ACC112 (cell line): ENCODE data around the gene SMAP1.

Source experiments
- H2AFZ ChIP-seq: fragments of 200-600 bp; sonication (generic); one replicate; pipeline ENCODE4 v1.6.0; 2017; ENCODE audit warnings: antibody characterized with exemption, low read length; ENCODE audit not compliant: unreplicated experiment
- H3K27ac ChIP-seq: fragments of 200-600 bp; sonication (generic); 2 replicates; pipeline ENCODE4 v1.5.1; 2014; ENCODE audit warnings: low read depth, mild to moderate bottlenecking, antibody characterized with exemption, low read length, moderate library complexity
- H3K27me3 ChIP-seq: fragments of 200-600 bp; sonication (generic); 2 replicates; pipeline ENCODE4 v1.6.1; 2014; ENCODE audit warnings: mild to moderate bottlenecking, antibody characterized with exemption, low read length, moderate library complexity, mixed read lengths; ENCODE audit not compliant: insufficient read depth
- H3K36me3 ChIP-seq: fragments of 200-600 bp; sonication (generic); 2 replicates; pipeline ENCODE4 v1.6.1; 2016; ENCODE audit warnings: mild to moderate bottlenecking, antibody characterized with exemption, low read length, moderate library complexity, mixed read lengths; ENCODE audit not compliant: insufficient read depth
- H3K4me1 ChIP-seq: fragments of 200-600 bp; sonication (generic); one replicate; pipeline ENCODE4 v1.6.1; 2016; ENCODE audit warnings: low read length, mixed read lengths; ENCODE audit not compliant: insufficient read depth, unreplicated experiment, control insufficient read depth
- H3K4me3 ChIP-seq: fragments of 200-600 bp; sonication (generic); 2 replicates; pipeline ENCODE4 v1.5.1; 2014; ENCODE audit warnings: mild to moderate bottlenecking, low read depth, low read length
- H3K79me2 ChIP-seq: fragments of 200-600 bp; sonication (generic); one replicate; pipeline ENCODE4 v1.6.0; 2016; ENCODE audit warnings: low read length; ENCODE audit not compliant: control insufficient read depth, unreplicated experiment, insufficient read depth

The SMAP1 gene

DNA sequence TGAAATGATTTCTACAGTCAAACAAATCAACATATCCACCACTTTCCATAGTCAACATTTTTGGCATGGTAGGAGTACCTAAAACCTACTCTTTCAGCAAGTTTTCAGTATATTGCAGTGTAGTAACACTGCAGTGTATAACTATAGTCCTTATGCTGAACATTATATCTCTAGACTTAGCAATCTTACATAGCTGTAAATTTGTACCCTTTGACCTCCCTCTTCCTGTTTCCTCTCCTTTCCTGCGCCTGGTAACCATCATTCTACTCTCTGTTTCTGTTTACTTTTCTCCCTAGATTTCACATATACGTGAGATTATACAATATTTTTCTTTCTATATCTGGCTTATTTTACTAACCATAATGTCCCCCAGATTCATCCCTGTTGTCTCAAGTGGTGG lies 40.2 kb downstream of the SMAP1 start:
- Histone ChIP-seq H3K4me3 (no peak overlapping the region), H3K4me1 (peaks cover 8% of the 10 kb centered on the region), H2AFZ (no peak overlapping the region), H3K36me3 (no peaks in the 10 kb centered on the region), H3K27ac (no peak overlapping the region), H3K27me3 (no peaks in the 10 kb centered on the region), H3K79me2 (peaks cover 3% of the 10 kb centered on the region)

GRCh38 chr6:70708448-70708847 lies 40.8 kb downstream of the SMAP1 start:
- Histone ChIP-seq H3K36me3 (no peaks in the 10 kb centered on the region), H3K27me3 (no peaks in the 10 kb centered on the region), H2AFZ (no peak overlapping the region), H3K79me2 (peaks cover 3% of the 10 kb centered on the region), H3K4me3 (no peak overlapping the region), H3K27ac (no peak overlapping the region), H3K4me1 (peaks cover 8% of the 10 kb centered on the region)

DNA sequence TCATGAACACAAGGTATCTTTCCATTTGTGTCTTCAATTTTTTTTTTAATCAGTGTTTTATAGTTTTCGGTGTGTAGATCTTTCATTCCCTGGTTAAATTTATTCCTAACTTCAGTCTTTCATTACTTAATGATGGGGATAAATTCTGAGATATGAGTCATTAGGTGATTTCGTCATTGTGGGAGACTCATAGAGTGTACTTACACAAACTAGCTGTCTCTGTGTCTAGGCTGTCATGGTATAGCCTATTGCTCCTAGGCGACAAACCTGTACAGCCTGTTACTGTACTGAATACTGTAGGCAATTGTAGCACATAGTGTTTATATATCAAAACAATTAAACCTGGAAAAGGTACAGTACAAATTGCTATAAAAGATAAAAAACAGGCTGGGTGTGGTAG lies 42.1 kb downstream of the SMAP1 start:
- H2AFZ ChIP-seq = no peak overlapping the region
- no peaks in the 10 kb centered on the region for H3K27me3 ChIP-seq
- H3K36me3 ChIP-seq = no peaks in the 10 kb centered on the region
- H3K4me1 ChIP-seq = peaks cover 8% of the 10 kb centered on the region
- peaks cover 3% of the 10 kb centered on the region for H3K79me2 ChIP-seq
- no peak overlapping the region for H3K27ac ChIP-seq
- H3K4me3 ChIP-seq = no peak overlapping the region

DNA sequence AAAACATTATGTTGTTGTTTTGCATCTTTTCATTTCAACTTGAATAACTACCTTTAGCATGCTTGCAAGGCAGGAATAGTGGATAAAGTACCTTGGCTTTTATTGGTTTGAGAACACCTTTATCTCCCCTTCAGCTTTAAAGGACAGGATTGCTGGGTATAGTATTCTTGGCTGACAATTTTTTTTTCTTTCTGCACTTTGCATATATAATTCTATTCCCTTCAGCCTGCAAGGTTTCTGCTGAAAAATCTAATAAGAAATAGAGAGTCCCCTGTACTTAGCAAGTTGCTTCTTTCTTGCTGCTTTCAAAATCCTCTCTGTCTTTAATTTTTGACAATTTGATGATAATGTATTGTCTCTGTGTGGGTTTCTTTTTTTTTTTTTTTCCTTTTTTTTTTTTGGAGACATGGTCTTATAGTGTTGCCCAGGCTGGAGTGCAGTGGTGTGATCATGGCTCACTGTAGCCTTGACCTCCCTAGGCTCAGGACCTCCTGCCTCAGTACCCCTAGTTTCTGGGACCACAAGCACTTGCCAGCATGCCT lies 47.1 kb downstream of the SMAP1 start:
- peaks cover 3% of the 10 kb centered on the region for H3K4me1 ChIP-seq
- H3K79me2 ChIP-seq = peaks cover 13% of the 10 kb centered on the region

GRCh38 chr6:70717038-70717801 lies 49.5 kb downstream of the SMAP1 start:
- no peak overlapping the region for H3K27ac ChIP-seq
- H3K79me2 ChIP-seq = peaks cover 13% of the 10 kb centered on the region

More for the DNA sequence above, 47.1 kb downstream of the SMAP1 start:
- Histone ChIP-seq H3K36me3 (no peaks in the 10 kb centered on the region), H3K27me3 (no peaks in the 10 kb centered on the region), H3K27ac (no peak overlapping the region), H2AFZ (no peak overlapping the region), H3K4me3 (no peak overlapping the region)

GRCh38 chr6:70724524-70724923 lies 56.8 kb downstream of the SMAP1 start:
- Histone ChIP-seq H3K27me3 (no peaks in the 10 kb centered on the region), H3K36me3 (no peaks in the 10 kb centered on the region), H3K27ac (no peak overlapping the region), H3K4me1 (no peaks in the 10 kb centered on the region), H2AFZ (no peak overlapping the region), H3K4me3 (no peak overlapping the region), H3K79me2 (no peaks in the 10 kb centered on the region)

More at GRCh38 chr6:70717038-70717801, 49.5 kb downstream of the SMAP1 start:
- H3K4me3 ChIP-seq = no peak overlapping the region
- H3K4me1 ChIP-seq = no peaks in the 10 kb centered on the region
- H3K27me3 ChIP-seq = no peaks in the 10 kb centered on the region
- H2AFZ ChIP-seq = no peak overlapping the region
- no peaks in the 10 kb centered on the region for H3K36me3 ChIP-seq

DNA sequence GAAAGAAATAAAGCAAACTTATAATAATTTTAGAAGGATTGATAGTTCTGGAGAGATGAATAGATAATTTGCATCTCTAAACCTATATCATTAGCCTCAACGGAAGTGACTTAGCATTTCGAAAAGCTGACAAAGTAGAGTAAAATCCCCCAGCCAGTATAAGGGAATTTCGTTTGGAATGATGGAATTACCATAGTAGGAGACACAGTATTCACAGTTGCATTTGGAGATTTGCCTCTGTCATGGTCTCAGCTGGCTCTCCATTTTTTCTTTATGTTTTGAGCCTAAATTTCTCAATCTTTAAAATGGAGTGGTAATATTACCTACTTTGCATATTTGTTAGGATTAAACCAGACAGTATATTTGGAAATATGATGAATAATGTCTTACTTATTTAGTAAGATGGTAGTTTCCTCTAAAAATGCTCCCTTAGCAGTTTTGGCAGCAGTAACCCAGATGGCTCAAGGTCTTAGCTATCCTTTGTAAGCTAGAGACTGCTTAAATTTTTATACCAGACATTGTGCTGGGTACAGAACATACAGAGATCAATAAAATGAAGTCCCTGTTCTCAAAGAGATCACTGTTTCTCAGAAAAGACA lies 58.2 kb downstream of the SMAP1 start:
- Histone ChIP-seq H3K27ac (no peak overlapping the region), H3K79me2 (no peaks in the 10 kb centered on the region)

DNA sequence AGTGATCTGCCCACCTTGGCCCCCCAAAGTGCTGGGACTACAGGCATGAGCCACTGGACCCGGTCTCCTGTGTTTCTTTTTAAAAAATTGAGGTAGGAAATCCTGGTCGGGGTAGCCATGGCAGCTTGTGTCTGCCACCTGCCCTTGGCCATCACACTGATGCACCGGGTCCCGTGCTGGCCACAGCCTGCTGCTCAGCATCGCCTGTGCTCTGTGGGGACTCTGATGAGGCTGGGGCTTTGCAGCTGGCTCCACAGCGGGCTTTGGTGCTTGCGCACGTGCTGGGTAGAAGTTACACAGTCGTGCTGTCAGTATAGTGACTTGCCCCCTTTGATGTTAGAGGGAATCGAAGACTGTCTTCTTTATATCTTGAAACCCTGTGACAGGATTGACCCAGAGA lies 66.7 kb downstream of the SMAP1 start:
- Histone ChIP-seq H3K36me3 (no peaks in the 10 kb centered on the region), H3K27me3 (no peaks in the 10 kb centered on the region), H3K4me1 (no peaks in the 10 kb centered on the region), H3K4me3 (no peak overlapping the region), H3K79me2 (no peaks in the 10 kb centered on the region), H3K27ac (no peak overlapping the region), H2AFZ (no peak overlapping the region)

More for the DNA sequence above, 58.2 kb downstream of the SMAP1 start:
- Histone ChIP-seq H3K36me3 (no peaks in the 10 kb centered on the region), H3K4me3 (no peak overlapping the region), H3K4me1 (no peaks in the 10 kb centered on the region), H2AFZ (no peak overlapping the region), H3K27me3 (no peaks in the 10 kb centered on the region)

GRCh38 chr6:70734979-70735378 lies 67.3 kb downstream of the SMAP1 start:
- Histone ChIP-seq H3K79me2 (no peaks in the 10 kb centered on the region), H2AFZ (no peak overlapping the region), H3K4me1 (no peaks in the 10 kb centered on the region), H3K4me3 (no peak overlapping the region), H3K36me3 (no peaks in the 10 kb centered on the region), H3K27ac (no peak overlapping the region), H3K27me3 (no peaks in the 10 kb centered on the region)

GRCh38 chr6:70735513-70735912 lies 67.8 kb downstream of the SMAP1 start:
- no peaks in the 10 kb centered on the region for H3K79me2 ChIP-seq
- H3K4me3 ChIP-seq = no peak overlapping the region
- no peaks in the 10 kb centered on the region for H3K27me3 ChIP-seq
- no peak overlapping the region for H3K27ac ChIP-seq
- no peaks in the 10 kb centered on the region for H3K4me1 ChIP-seq
- no peaks in the 10 kb centered on the region for H3K36me3 ChIP-seq
- no peak overlapping the region for H2AFZ ChIP-seq

DNA sequence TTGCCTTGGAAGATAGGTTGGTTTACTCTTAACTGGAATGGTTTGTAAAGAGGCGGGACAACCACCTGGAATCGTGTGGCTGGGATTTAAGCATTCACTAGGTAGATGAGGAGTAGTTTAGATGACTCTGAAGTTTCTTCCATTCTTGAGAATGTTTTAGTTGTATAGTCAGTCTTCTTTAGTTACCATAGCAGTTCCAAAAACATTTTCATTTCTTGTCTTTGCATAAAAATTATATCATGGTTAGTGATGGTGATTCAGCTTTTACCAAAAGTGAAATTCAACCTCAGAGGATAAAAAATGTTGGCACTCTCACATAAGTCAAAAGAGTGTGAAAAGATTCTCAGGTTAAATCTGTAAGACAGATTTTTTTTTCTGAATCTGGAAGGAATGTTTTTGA lies 70.3 kb downstream of the SMAP1 start:
- no peaks in the 10 kb centered on the region for H3K79me2 ChIP-seq
- no peaks in the 10 kb centered on the region for H3K36me3 ChIP-seq
- no peak overlapping the region for H3K4me3 ChIP-seq

More for the DNA sequence above, 70.3 kb downstream of the SMAP1 start:
- H3K27ac ChIP-seq = no peak overlapping the region
- H3K4me1 ChIP-seq = no peaks in the 10 kb centered on the region
- no peaks in the 10 kb centered on the region for H3K27me3 ChIP-seq
- no peak overlapping the region for H2AFZ ChIP-seq
